T-helper 22 cell (primary cell): ENCODE results near the gene ZNF555.
"Not testable (repeated sequence)": the region's sequence is repeated elsewhere in the genome, so short reads cannot be mapped to it uniquely, and the experiment has no call there.

Source experiments
- DNase-seq: peaks from one replicate; pipeline ENCODE4 v3.0.0-alpha.2; 2020; ENCODE audit warnings: low read depth

The ZNF555 gene

GRCh38 chr19:2807379-2808128 is 33.7 kb upstream of the ZNF555 start:
- no peak for DNase-seq

GRCh38 chr19:2808129-2808941 is 32.9 kb upstream of the ZNF555 start:
- DNase-seq = no peak

GRCh38 chr19:2809387-2810140 is 31.7 kb upstream of the ZNF555 start:
- no peak for DNase-seq

- DNase-seq = no peak
These were observed 30.9 kb upstream of the ZNF555 start for GRCh38 chr19:2810141-2811091.

- no peak for DNase-seq
These were observed 30.0 kb upstream of the ZNF555 start for GRCh38 chr19:2811221-2811722.

GRCh38 chr19:2811735-2812413 is 29.4 kb upstream of the ZNF555 start:
- no peak for DNase-seq

GRCh38 chr19:2812414-2813234 is 28.7 kb upstream of the ZNF555 start:
- no peak for DNase-seq

GRCh38 chr19:2813235-2814160 is 27.8 kb upstream of the ZNF555 start:
- DNase-seq = no peak

GRCh38 chr19:2814426-2814825 is 26.8 kb upstream of the ZNF555 start:
- DNase-seq = no peak

GRCh38 chr19:2815191-2815614 is 26.1 kb upstream of the ZNF555 start:
- no peak for DNase-seq

GRCh38 chr19:2815923-2816322 is 25.4 kb upstream of the ZNF555 start:
- no peak for DNase-seq

GRCh38 chr19:2816641-2817040 is 24.6 kb upstream of the ZNF555 start:
- no peak for DNase-seq

GRCh38 chr19:2817237-2817829 is 23.9 kb upstream of the ZNF555 start:
- not testable (repeated sequence) for DNase-seq

- DNase-seq = peak; percentile 94
These were observed 21.6 kb upstream of the ZNF555 start, which contains the start of gene ZNF554 for GRCh38 chr19:2819540-2820111. TSS of gene ZNF554 (plus strand) at chr19:2819868. CDS start at chr19:2820072, 204 bp downstream.

- no peak for DNase-seq
These were observed 21.1 kb upstream of the ZNF555 start for GRCh38 chr19:2820112-2820702.

- DNase-seq = no peak
These were observed 18.4 kb upstream of the ZNF555 start for GRCh38 chr19:2822846-2823245.

GRCh38 chr19:2823646-2824045 is 17.6 kb upstream of the ZNF555 start:
- DNase-seq = no peak
